ENCODE data around the gene WDR17. TPM values are rescaled to one million over a fixed set of nuclear protein-coding genes. Genes with fewer than 3 reads are reported as not detected.

WDR17 gene
- total RNA-seq, 1 donor from 2014 or later: 3.7 TPM

DNA sequence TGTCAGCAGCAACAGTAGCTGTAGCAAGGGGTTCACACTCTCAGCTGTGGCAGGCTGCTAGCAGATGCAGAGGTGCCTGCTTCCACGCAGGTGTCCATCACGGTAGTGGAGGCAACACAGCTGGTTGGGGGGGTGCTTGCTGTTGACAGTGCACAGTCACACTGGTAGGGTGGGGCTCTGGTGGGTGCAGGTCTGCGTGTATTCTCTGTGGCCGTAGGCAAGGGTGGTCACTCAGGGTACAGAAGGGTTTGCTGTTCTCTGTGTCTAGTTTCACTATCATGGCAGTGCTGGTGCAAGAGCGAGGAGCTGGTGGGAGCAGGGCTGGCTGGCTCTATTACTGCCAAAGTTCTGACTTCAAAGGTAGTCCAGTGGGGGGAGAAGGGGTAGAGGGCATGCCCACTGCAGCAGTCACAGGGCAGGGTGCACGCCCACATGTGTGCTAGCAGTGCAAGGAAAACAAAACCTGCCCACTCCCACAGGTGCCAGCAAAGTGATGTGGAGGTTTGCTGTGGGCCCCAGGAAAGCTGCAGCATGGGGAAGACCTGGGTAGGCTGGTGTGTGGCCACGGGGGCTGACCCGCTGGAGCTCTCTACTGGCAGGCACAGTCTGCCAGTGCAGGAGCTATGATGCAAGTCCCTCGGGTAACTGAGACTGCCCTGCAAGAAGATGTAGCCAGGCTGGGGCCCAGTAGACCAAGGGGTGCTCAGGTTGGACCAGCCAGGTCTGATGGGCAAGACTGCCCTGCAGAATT is 21.6 kb upstream of the WDR17 start:
- no peak for TF ChIP-seq CTCF (IDR thresholded peaks at IDR 0.05; ENCODE audit: insufficient read depth, low read length, poor library complexity, severe bottlenecking)
- Histone ChIP-seq H3K36me3 (ENCODE audit: control insufficient read depth, insufficient read depth, low read length) (no peaks in the 10 kb centered on the region), H3K4me3 (ENCODE audit: low read depth, low read length) (no peak overlapping the region), H3K27me3 (ENCODE audit: control insufficient read depth, insufficient read depth, low read length) (no peaks in the 10 kb centered on the region)
- DNase-seq (ENCODE audit: low read depth): no peak

DNA sequence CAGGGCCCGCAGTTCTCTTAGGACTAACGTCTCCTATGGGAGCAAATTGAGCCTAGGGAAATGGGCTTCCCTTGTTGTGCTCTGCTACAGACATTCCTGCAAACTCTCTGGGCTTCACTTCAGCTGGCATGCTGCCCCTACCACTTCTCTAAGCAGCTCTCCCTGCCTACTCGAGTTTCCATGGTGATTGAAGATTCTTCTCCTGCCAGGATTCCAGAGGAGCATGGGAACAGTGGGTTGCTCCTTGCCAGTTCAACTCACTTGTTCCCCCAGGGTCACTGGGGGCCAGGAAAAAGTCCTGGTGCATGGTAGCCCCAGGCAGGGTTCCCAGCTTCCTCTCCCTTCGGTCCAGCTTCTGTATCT is 21.1 kb upstream of the WDR17 start:
- Histone ChIP-seq H3K4me3 (ENCODE audit: low read depth, low read length) (no peak overlapping the region), H3K27me3 (ENCODE audit: control insufficient read depth, insufficient read depth, low read length) (no peaks in the 10 kb centered on the region), H3K36me3 (ENCODE audit: control insufficient read depth, insufficient read depth, low read length) (no peaks in the 10 kb centered on the region)
- DNase-seq (ENCODE audit: low read depth): no peak
- no peak for TF ChIP-seq CTCF (IDR thresholded peaks at IDR 0.05; ENCODE audit: insufficient read depth, low read length, poor library complexity, severe bottlenecking)

DNA sequence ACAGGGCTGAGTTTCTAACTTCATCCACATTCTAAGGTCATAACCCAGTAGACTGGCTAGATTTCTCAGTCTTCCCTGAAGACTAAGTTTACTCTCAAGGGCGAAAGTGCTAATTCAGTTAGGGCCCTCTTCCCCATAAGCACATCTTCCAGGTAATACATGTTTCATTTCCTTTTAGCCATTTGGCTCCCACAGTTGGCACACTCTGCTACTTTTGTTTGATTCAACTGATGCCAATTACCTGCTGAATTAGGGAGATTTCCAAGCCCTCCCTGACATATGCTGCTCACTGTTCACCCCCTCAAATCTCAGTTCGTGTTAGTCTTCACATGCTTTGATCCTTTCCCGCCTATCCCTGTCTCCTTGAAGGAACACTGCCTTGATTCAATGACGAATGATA is 17.0 kb upstream of the WDR17 start:
- no peaks in the 10 kb centered on the region for H3K27me3 ChIP-seq (ENCODE audit: control insufficient read depth, insufficient read depth, low read length)
- H3K36me3 ChIP-seq (ENCODE audit: control insufficient read depth, insufficient read depth, low read length): no peaks in the 10 kb centered on the region
- DNase-seq (ENCODE audit: low read depth): no peak
- TF ChIP-seq CTCF (IDR thresholded peaks at IDR 0.05; ENCODE audit: insufficient read depth, low read length, poor library complexity, severe bottlenecking): no peak
- no peak overlapping the region for H3K4me3 ChIP-seq (ENCODE audit: low read depth, low read length)

GRCh38 chr4:176052744-176053143 is 12.9 kb upstream of the WDR17 start:
- no peak overlapping the region for H3K4me3 ChIP-seq (ENCODE audit: low read depth, low read length)
- no peak for DNase-seq (ENCODE audit: low read depth)
- TF ChIP-seq CTCF (IDR thresholded peaks at IDR 0.05; ENCODE audit: insufficient read depth, low read length, poor library complexity, severe bottlenecking): no peak
- H3K36me3 ChIP-seq (ENCODE audit: control insufficient read depth, insufficient read depth, low read length): no peaks in the 10 kb centered on the region
- no peaks in the 10 kb centered on the region for H3K27me3 ChIP-seq (ENCODE audit: control insufficient read depth, insufficient read depth, low read length)

GRCh38 chr4:176053785-176054184 is 11.9 kb upstream of the WDR17 start:
- Histone ChIP-seq H3K36me3 (ENCODE audit: control insufficient read depth, insufficient read depth, low read length) (no peaks in the 10 kb centered on the region), H3K4me3 (ENCODE audit: low read depth, low read length) (no peak overlapping the region), H3K27me3 (ENCODE audit: control insufficient read depth, insufficient read depth, low read length) (no peaks in the 10 kb centered on the region)
- no peak for DNase-seq (ENCODE audit: low read depth)
- no peak for TF ChIP-seq CTCF (IDR thresholded peaks at IDR 0.05; ENCODE audit: insufficient read depth, low read length, poor library complexity, severe bottlenecking)

DNA sequence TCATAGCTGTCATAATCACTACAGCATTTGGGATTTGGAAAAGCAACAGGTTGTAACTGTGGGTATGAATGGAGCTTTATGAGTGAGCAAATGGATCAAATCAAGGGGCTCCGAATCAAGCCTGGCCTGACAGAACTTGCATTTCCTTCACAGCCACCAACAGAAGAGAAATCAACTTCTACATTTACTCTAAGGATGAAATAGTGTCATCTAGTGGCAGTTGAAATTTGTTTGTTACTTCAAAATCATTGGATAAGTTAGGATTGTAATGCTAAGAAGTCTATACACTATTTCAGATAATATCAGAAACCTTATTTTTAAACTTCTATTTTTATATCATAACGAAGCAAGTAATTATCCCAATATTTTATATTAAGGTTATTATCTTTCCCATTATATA is 10.7 kb upstream of the WDR17 start:
- no peak overlapping the region for H3K4me3 ChIP-seq (ENCODE audit: low read depth, low read length)
- TF ChIP-seq CTCF (IDR thresholded peaks at IDR 0.05; ENCODE audit: insufficient read depth, low read length, poor library complexity, severe bottlenecking): peak; percentile 31
- DNase-seq (ENCODE audit: low read depth): no peak
- no peaks in the 10 kb centered on the region for H3K27me3 ChIP-seq (ENCODE audit: control insufficient read depth, insufficient read depth, low read length)
- H3K36me3 ChIP-seq (ENCODE audit: control insufficient read depth, insufficient read depth, low read length): no peaks in the 10 kb centered on the region
